ENCODE results near the gene SORBS2.

DNA sequence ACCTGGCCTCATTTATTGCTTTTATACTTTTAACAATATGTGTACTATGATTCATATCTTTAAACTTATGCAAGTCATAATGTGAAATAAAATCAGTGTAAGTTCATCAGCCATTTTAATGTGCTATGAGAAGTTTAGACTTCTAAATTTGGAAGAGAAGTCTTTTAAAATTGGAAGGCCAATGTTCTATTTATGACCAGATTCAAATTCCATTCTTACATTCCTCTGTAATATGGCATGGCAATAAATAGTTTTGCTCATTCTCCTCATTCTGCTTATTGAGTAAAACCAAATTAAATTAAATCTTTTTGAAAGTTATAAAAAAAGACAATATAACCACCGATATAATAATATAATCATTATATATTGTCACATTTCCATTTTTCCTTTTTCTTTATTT, 126.2 kb downstream of the SORBS2 start:
- TF ChIP-seq POLR2A (IDR thresholded peaks at IDR 0.05; ENCODE audit: low read depth, low read length): no peak
- no peak for TF ChIP-seq POLR2AphosphoS5 (IDR thresholded peaks at IDR 0.05; ENCODE audit: low read depth, low read length)
- no peak for TF ChIP-seq SPI1 (IDR thresholded peaks at IDR 0.05; ENCODE audit: low read depth, low read length)
- no peak for TF ChIP-seq TAF1 (IDR thresholded peaks at IDR 0.05; ENCODE audit: low read depth, low read length)

Data from GM12891 (cell line).